Naive thymus-derived CD8-positive, alpha-beta T cell (primary cell): ENCODE measurements around the gene UBAP1L. TPM values are rescaled to one million over a fixed set of nuclear protein-coding genes. Genes with fewer than 3 reads are reported as not detected.
A peak's percentile ranks its signal among the peaks of the same experiment; 100 is the strongest.

Experiments
- ATAC-seq, 2 donors: fragments of 150-1000 bp; cut with Tn5 transposase in 1 of 2; sonication (Bioruptor Pico), chemical (Tn5 transposase) in 1 of 2; 1 replicate in 1 of 2; 2 replicates in 1 of 2; pipeline ENCODE4 v1.10.0; 2021; ENCODE audit warnings: mild to moderate bottlenecking in 2 of 2, moderate library complexity in 2 of 2
- POLR2A ChIA-PET: fragments of 350-600 bp; sonication (Branson Sonifier 250); formaldehyde crosslinking; loops from one replicate; lab custom pipeline; 2021; ENCODE audit warnings: antibody characterized with exemption; lab: Charles Lee
- DNase-seq, 10 donors: peaks; one replicate each; pipeline versions ENCODE4 v3.0.0 to v3.0.0-alpha.2; 2020 to 2022
- H3K27ac Mint-ChIP-seq, 10 donors: one replicate each; pipeline ENCODE4 v1.8.0; 2020 to 2022; ENCODE audit warnings: mild to moderate bottlenecking in 10 of 10, mixed read lengths in 10 of 10, moderate library complexity in 4 of 10, inconsistent platforms in 1 of 10
- H3K27me3 Mint-ChIP-seq, 5 donors: one replicate each; pipeline ENCODE4 v1.8.0; 2021 to 2022; ENCODE audit warnings: mixed read lengths in 5 of 5
- H3K36me3 Mint-ChIP-seq, 3 donors: one replicate each; pipeline ENCODE4 v1.8.0; 2020 to 2022; ENCODE audit warnings: mixed read lengths in 3 of 3, mild to moderate bottlenecking in 2 of 3, inconsistent platforms in 1 of 3
- H3K4me1 Mint-ChIP-seq, 4 donors: one replicate each; pipeline ENCODE4 v1.8.0; 2021 to 2022; ENCODE audit warnings: mixed read lengths in 4 of 4
- H3K4me3 Mint-ChIP-seq, 10 donors: one replicate each; pipeline ENCODE4 v1.8.0; 2020 to 2022; ENCODE audit warnings: mild to moderate bottlenecking in 10 of 10, mixed read lengths in 10 of 10, moderate library complexity in 6 of 10, inconsistent platforms in 1 of 10
- H3K9me3 Mint-ChIP-seq, 9 donors: one replicate each; pipeline ENCODE4 v1.8.0; 2020 to 2022; ENCODE audit warnings: mixed read lengths in 9 of 9, mild to moderate bottlenecking in 3 of 9, inconsistent platforms in 1 of 9, moderate library complexity in 1 of 9
- polyA plus RNA-seq, 3 donors: library from polyadenylated mRNA; unstranded; fragments of 300-500 nt; fragmentation: Illumina TruSeq; gene quantifications; one replicate each; pipeline ENCODE4 v1.2.3, GENCODE V29; 2021
- total RNA-seq, 8 experiments: library from RNA in 2 of 8; stranded (reverse) in 2 of 8; gene quantifications; one replicate each; pipeline ENCODE4 v1.2.3 and lab custom pipeline; 2021 to 2026

UBAP1L gene
- total and polyA plus RNA-seq, 5 experiments from 2014 or later = 0.20 to 16.6 (median 14.2) TPM; not detected in 2

- Mint-ChIP-seq H3K4me1 (peaks cover 5 to 18% (median 11%) of the 10 kb centered on the region in 4 donors), H3K36me3 (no peaks in the 10 kb centered on the region), H3K27me3 (peaks cover 13 to 46% (median 30%) of the 10 kb centered on the region in 5 donors), H3K27ac (no peak overlapping the region), H3K4me3 (peak overlapping the region in 8 of 10 donors; percentile 28 to 71 (median 58)), H3K9me3 (no peaks in the 10 kb centered on the region)
- POLR2A ChIA-PET = interaction anchor here (0.6 to 0.7 kb wide), 2 partner anchors 57 to 1137 kb away, joined by 4 to 5 read pairs; no protein-coding TSS in a partner anchor
- no peak for ATAC-seq
- DNase-seq = no peak
Measured at GRCh38 chr15:65068403-65068788, 46.6 kb downstream of the UBAP1L start.

DNA sequence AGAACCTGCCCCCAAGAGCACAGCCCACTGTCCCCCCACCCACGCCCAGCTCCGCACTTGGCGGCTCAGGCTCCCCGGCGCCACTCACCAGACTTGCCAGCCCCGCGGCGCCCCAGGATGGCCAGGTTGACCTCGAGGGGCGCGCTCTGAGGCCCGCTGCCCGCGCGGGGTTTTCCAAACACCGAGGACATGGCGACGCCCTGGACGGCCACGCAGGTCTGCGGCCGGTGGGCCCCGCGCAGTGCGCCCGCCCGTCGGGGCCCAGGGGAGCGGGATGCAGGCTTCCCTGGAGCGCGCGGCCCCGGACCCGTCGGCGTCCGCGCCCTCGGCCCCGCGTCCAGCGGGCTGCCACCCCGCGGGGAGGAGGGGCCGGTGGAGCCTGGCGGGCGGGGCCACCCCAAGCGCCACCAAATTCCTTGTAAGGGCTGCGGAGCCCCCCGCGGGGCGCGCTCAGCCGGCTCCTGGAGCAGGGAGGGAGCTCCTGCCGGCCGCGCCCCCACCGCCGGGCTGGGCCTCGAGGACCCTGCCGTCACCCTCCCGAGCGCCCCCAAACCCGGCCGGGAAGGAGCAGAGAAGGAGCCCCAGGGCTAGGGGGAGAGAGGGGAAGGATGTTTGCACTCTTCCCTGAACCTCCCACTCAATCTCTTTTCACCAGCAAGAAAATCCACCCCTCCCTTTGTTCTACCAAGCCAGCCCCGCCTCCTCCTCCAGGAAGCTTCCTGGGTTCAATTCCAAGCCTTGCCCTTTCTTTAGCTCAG, 47.2 kb downstream of the UBAP1L start, which contains the start of gene RASL12:
Gene RASL12, minus strand, starts transcription at position 347 of the 758 bp plus-strand sequence. Its CDS starts 156 bp downstream, at position 191.
- peaks cover 5 to 18% (median 11%) of the 10 kb centered on the region in 4 donors for H3K4me1 Mint-ChIP-seq
- ATAC-seq = no peak
- H3K9me3 Mint-ChIP-seq = no peaks in the 10 kb centered on the region
- POLR2A ChIA-PET = interaction anchor here (0.6 to 0.7 kb wide), 2 partner anchors 57 to 1137 kb away, joined by 4 to 5 read pairs; no protein-coding TSS in a partner anchor
- peaks cover 13 to 50% (median 34%) of the 10 kb centered on the region in 5 donors for H3K27me3 Mint-ChIP-seq
- no peaks in the 10 kb centered on the region for H3K36me3 Mint-ChIP-seq
- DNase-seq = no peak
- H3K27ac Mint-ChIP-seq = peak within 1 kb of the TSS in 1 of 10 donors; percentile 7
- peak within 1 kb of the TSS in 9 of 10 donors; percentile 51 to 73 (median 57) for H3K4me3 Mint-ChIP-seq

DNA sequence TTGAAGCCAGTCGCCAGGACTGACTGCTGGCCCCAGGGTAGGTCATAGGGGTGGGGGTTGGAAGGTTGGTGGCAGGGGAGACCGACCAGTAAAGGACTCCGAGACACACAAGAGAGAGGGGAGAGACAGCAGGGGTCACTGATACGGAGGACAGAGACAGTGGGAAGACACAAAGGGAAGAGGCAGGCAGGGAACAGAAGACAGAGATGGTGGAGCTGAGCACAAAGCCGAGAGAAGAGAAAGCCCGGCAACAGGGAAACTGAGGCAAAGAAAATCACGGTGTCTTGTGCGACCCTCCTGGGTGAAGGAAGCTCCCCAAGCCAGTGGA, 47.7 kb downstream of the UBAP1L start:
- Mint-ChIP-seq H3K4me3 (peak overlapping the region in 7 of 10 donors; percentile 28 to 73 (median 52)), H3K27me3 (peaks cover 13 to 51% (median 35%) of the 10 kb centered on the region in 5 donors), H3K27ac (no peak overlapping the region), H3K36me3 (no peaks in the 10 kb centered on the region), H3K9me3 (no peaks in the 10 kb centered on the region), H3K4me1 (peaks cover 5 to 18% (median 11%) of the 10 kb centered on the region in 4 donors)
- DNase-seq (no peak), ATAC-seq (no peak)
- POLR2A ChIA-PET = no interaction called here

DNA sequence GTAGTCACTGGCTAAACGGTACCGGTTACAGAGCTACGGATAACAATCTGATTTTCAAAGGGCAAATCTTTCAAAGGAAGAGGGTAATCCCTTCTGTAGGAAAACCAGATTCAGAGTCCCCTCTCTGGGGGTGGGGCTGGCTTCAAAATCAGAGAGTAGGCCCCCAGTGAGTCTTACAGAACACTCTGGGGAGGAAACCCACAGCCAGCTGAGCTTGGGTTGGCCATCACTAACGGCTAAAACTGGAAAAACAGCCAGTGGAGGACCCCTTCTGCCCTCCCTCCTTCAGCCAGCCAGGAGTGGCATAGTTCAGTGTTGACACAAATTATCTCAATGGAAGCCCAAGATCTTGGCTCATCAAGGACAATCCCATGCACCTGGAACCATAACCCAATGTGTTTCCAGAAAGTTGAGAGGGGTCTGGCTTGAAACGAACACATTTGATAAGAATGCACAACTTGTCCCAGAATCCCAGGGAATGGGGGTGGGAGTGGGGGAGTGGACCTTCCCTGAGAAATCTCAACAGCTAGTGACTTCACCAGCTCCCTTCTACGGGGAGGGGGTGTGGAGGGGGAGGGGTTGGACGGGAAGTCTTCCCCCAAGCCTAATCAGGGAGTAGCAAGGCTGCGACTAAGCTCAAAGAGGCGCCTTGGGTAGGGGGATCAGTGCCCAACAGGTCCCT, 48.2 kb downstream of the UBAP1L start:
- H3K9me3 Mint-ChIP-seq = no peaks in the 10 kb centered on the region
- H3K27ac Mint-ChIP-seq = peak overlapping the region in 2 of 10 donors; percentile 3 to 7
- peak overlapping the region in 7 of 10 donors; percentile 28 to 73 (median 52) for H3K4me3 Mint-ChIP-seq
- H3K36me3 Mint-ChIP-seq = no peaks in the 10 kb centered on the region
- peaks cover 13 to 52% (median 35%) of the 10 kb centered on the region in 5 donors for H3K27me3 Mint-ChIP-seq
- DNase-seq (no peak), ATAC-seq (no peak)
- POLR2A ChIA-PET = no interaction called here
- H3K4me1 Mint-ChIP-seq = peaks cover 5 to 18% (median 11%) of the 10 kb centered on the region in 4 donors

- no peak for ATAC-seq
- H3K9me3 Mint-ChIP-seq = no peaks in the 10 kb centered on the region
- H3K4me3 Mint-ChIP-seq = no peak overlapping the region
- peaks cover 5 to 18% (median 11%) of the 10 kb centered on the region in 4 donors for H3K4me1 Mint-ChIP-seq
- DNase-seq = no peak
- peaks cover 13 to 53% (median 35%) of the 10 kb centered on the region in 5 donors for H3K27me3 Mint-ChIP-seq
- POLR2A ChIA-PET = no interaction called here
- H3K36me3 Mint-ChIP-seq = no peaks in the 10 kb centered on the region
- H3K27ac Mint-ChIP-seq = no peak overlapping the region
Measured at GRCh38 chr15:65066001-65066634, 48.9 kb downstream of the UBAP1L start.

DNA sequence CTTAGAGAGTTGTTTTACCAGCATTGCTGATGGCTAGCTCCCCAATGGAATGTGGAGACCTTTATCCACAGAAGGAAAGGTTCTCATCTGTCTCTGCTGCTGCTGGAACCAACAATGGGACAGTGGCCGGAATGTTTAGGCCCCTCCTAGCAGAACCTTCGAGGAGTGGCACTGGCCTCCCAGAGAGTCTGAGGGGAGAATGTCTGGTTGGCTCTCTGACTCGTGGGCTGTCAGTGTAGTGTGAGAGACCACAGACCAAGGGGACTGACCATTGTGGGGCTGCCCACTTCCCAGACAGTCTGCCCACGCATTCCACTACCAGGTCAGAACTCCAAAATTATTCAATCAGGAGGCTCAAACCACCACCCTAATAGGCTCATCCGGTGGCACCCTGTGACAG, 52.3 kb downstream of the UBAP1L start:
- H3K27ac Mint-ChIP-seq = no peak overlapping the region
- peaks cover 3 to 12% (median 6%) of the 10 kb centered on the region in 4 donors for H3K4me1 Mint-ChIP-seq

GRCh38 chr15:65062061-65062460, 52.9 kb downstream of the UBAP1L start:
- no peak for ATAC-seq
- no peak for DNase-seq
- H3K4me3 Mint-ChIP-seq = no peak overlapping the region
- peaks cover under 1 to 8% (median 2%) of the 10 kb centered on the region in 4 donors for H3K4me1 Mint-ChIP-seq
- H3K36me3 Mint-ChIP-seq = no peaks in the 10 kb centered on the region
- H3K9me3 Mint-ChIP-seq = no peaks in the 10 kb centered on the region
- peaks cover 5 to 43% (median 27%) of the 10 kb centered on the region in 5 donors for H3K27me3 Mint-ChIP-seq
- H3K27ac Mint-ChIP-seq = no peak overlapping the region
- POLR2A ChIA-PET = no interaction called here

More for the DNA sequence above, 52.3 kb downstream of the UBAP1L start:
- Mint-ChIP-seq H3K36me3 (no peaks in the 10 kb centered on the region), H3K9me3 (no peaks in the 10 kb centered on the region), H3K27me3 (peaks cover 8 to 48% (median 28%) of the 10 kb centered on the region in 5 donors), H3K4me3 (no peak overlapping the region)
- POLR2A ChIA-PET = no interaction called here
- ATAC-seq = no peak
- no peak for DNase-seq

DNA sequence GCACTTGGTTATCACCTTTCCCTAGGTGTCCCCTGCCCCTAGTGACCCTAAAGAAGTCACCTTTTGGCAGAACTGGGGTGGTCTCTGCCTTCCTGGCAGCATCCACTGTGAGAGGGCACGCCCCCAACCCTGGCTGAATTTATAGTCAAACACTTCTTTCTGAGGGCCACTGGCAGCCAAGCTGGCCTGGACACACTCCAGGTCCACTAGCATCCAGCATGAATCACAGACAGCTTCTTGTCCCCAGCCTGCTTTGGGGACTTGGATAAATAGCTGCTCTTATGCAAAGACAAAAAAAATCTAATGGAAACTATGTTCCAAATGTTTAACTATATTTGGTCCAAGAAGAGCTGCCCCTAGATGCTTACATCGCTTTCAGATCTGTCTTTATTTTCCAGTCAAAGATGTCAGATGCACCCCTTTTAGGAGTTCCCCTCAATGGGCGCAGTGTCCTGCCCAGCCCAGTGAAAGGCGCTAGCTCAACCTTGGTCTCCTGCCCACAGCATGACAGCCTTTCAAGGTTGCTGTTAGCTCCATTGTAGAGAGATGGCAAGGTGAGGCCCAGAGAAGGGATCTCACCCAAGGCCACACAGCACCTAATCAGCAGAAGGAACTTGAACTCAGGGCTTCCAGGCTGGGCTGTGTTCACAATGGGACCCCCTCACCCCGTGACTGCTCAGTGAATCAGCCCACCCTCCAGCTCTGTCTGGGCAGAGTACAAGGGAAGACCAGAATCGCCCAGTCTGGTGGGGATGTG, 54.2 kb downstream of the UBAP1L start:
- ATAC-seq (no peak), DNase-seq (no peak)
- Mint-ChIP-seq H3K4me3 (no peak overlapping the region), H3K9me3 (no peaks in the 10 kb centered on the region), H3K27ac (no peak overlapping the region), H3K4me1 (peaks cover 0 to 3% (median under 1%) of the 10 kb centered on the region in 4 donors), H3K36me3 (no peaks in the 10 kb centered on the region), H3K27me3 (peaks cover 5 to 33% (median 19%) of the 10 kb centered on the region in 5 donors)
- POLR2A ChIA-PET = no interaction called here

- ATAC-seq (no peak), DNase-seq (no peak)
- H3K4me1 Mint-ChIP-seq = peaks cover 0 to 5% (median 0%) of the 10 kb centered on the region in 4 donors
- no peaks in the 10 kb centered on the region for H3K36me3 Mint-ChIP-seq
- POLR2A ChIA-PET = no interaction called here
- no peak overlapping the region for H3K4me3 Mint-ChIP-seq
- H3K27ac Mint-ChIP-seq = no peak overlapping the region
- peaks cover 0 to 25% (median 12%) of the 10 kb centered on the region in 5 donors for H3K27me3 Mint-ChIP-seq
- H3K9me3 Mint-ChIP-seq = no peaks in the 10 kb centered on the region
Measured at GRCh38 chr15:65059931-65060596, 54.9 kb downstream of the UBAP1L start.

- Mint-ChIP-seq H3K36me3 (no peaks in the 10 kb centered on the region), H3K27me3 (peaks cover 0 to 20% (median 9%) of the 10 kb centered on the region in 5 donors), H3K4me3 (no peak overlapping the region), H3K4me1 (peaks cover 0 to 5% (median 0%) of the 10 kb centered on the region in 4 donors), H3K27ac (no peak overlapping the region), H3K9me3 (no peaks in the 10 kb centered on the region)
- POLR2A ChIA-PET = no interaction called here
- ATAC-seq (no peak), DNase-seq (no peak)
Measured at GRCh38 chr15:65059369-65059750, 55.6 kb downstream of the UBAP1L start.

GRCh38 chr15:65058394-65059368, 56.3 kb downstream of the UBAP1L start:
- POLR2A ChIA-PET = no interaction called here
- Mint-ChIP-seq H3K36me3 (no peaks in the 10 kb centered on the region), H3K9me3 (no peaks in the 10 kb centered on the region), H3K4me3 (no peak overlapping the region), H3K27me3 (peaks cover 0 to 16% (median 6%) of the 10 kb centered on the region in 5 donors), H3K27ac (no peak overlapping the region), H3K4me1 (peaks cover 0 to 5% (median 0%) of the 10 kb centered on the region in 4 donors)
- DNase-seq (no peak), ATAC-seq (no peak)
